HEK293 (cell line): ENCODE results near the gene GAL3ST3.

Experiments
- CTCF ChIA-PET: fragments of 350-600 bp; formaldehyde crosslinking; extraction: SDS; loops from one replicate; lab custom pipeline; 2021; ENCODE audit warnings: antibody characterized with exemption; lab: Yijun Ruan, JAX
- POLR2A ChIA-PET: fragments of 300-600 bp; formaldehyde crosslinking; extraction: SDS; loops from one replicate; lab custom pipeline; 2020; ENCODE audit warnings: antibody characterized with exemption, inconsistent platforms; lab: Yijun Ruan, JAX
- H3K27ac ChIP-seq: fragments of 200-500 bp; sonication (Bioruptor generic); 2 replicates; pipeline ENCODE4 v1.5.1; 2014; ENCODE audit warnings: low read depth, low read length, control low read depth, inconsistent platforms; ENCODE audit errors: extremely low read depth
- H3K36me3 ChIP-seq, 2 experiments: fragments of 200-500 bp in 1 of 2; sonication (Bioruptor generic) in 1 of 2; 1 replicate in 1 of 2; 2 replicates in 1 of 2; pipeline ENCODE4 v1.5.1; 2014 to 2017; ENCODE audit warnings: inconsistent platforms in 2 of 2, low read length in 2 of 2; ENCODE audit not compliant: control insufficient read depth in 2 of 2, insufficient read depth in 1 of 2
- H3K4me1 ChIP-seq: fragments of 200-500 bp; sonication (Bioruptor generic); 2 replicates; pipeline ENCODE4 v1.5.1; 2014; ENCODE audit warnings: mild to moderate bottlenecking, low read length, inconsistent platforms; ENCODE audit not compliant: control insufficient read depth, insufficient read depth
- H3K4me3 ChIP-seq: 2 replicates; pipeline ENCODE4 v1.5.1; 2011; ENCODE audit warnings: low read depth, mild to moderate bottlenecking, control low read depth, low read length, moderate library complexity
- H3K9me3 ChIP-seq: fragments of 200-500 bp; sonication (Bioruptor generic); 2 replicates; pipeline ENCODE4 v1.5.1; 2014; ENCODE audit warnings: low read depth, low read length, inconsistent platforms; ENCODE audit not compliant: control insufficient read depth, insufficient read depth
- GLIS1 ChIP-seq: fragments of 450-650 bp; formaldehyde crosslinking; IDR thresholded peaks from 2 replicates; pipeline ENCODE4 v1.5.1; 2016; ENCODE audit warnings: missing biosample characterization, missing genetic modification characterization
- KLF7 ChIP-seq: fragments of 450-650 bp; formaldehyde crosslinking; IDR thresholded peaks from 2 replicates; pipeline ENCODE4 v1.5.1; 2016; ENCODE audit warnings: missing biosample characterization, missing genetic modification characterization, borderline replicate concordance
- KLF8 ChIP-seq: fragments of 450-650 bp; formaldehyde crosslinking; IDR thresholded peaks from 2 replicates; pipeline ENCODE4 v1.5.1; 2016; ENCODE audit warnings: missing biosample characterization, missing genetic modification characterization
- PBX3 ChIP-seq: sonication (generic); formaldehyde crosslinking; IDR thresholded peaks from 2 replicates; pipeline ENCODE4 v1.8.1; 2022; ENCODE audit warnings: mild to moderate bottlenecking, moderate library complexity, missing genetic modification reagents
- SCRT2 ChIP-seq: fragments of 450-650 bp; formaldehyde crosslinking; IDR thresholded peaks from 2 replicates; pipeline ENCODE4 v1.5.1; 2016; ENCODE audit warnings: missing biosample characterization, missing genetic modification characterization
- SP3 ChIP-seq: fragments of 450-650 bp; formaldehyde crosslinking; IDR thresholded peaks from 2 replicates; pipeline ENCODE4 v1.5.1; 2016; ENCODE audit warnings: missing biosample characterization, missing genetic modification characterization
- ZBTB20 ChIP-seq: fragments of 450-650 bp; formaldehyde crosslinking; IDR thresholded peaks from 2 replicates; pipeline ENCODE4 v1.5.1; 2016; ENCODE audit warnings: missing biosample characterization, missing genetic modification characterization
- ZNF132 ChIP-seq: fragments of 450-650 bp; formaldehyde crosslinking; IDR thresholded peaks from 2 replicates; pipeline ENCODE4 v1.5.1; 2017; ENCODE audit warnings: missing biosample characterization, missing genetic modification characterization, borderline replicate concordance
- ZNF16 ChIP-seq: fragments of 450-650 bp; formaldehyde crosslinking; IDR thresholded peaks from 2 replicates; pipeline ENCODE4 v1.5.1; 2016; ENCODE audit warnings: low read depth, missing biosample characterization, missing genetic modification characterization
- ZNF2 ChIP-seq: fragments of 450-650 bp; formaldehyde crosslinking; IDR thresholded peaks from 2 replicates; pipeline ENCODE4 v1.5.1; 2016; ENCODE audit warnings: missing biosample characterization, missing genetic modification characterization
- ZNF211 ChIP-seq: fragments of 450-650 bp; formaldehyde crosslinking; IDR thresholded peaks from 2 replicates; pipeline ENCODE4 v1.5.1; 2016; ENCODE audit warnings: low read depth, missing biosample characterization, missing genetic modification characterization
- ZNF26 ChIP-seq: fragments of 450-650 bp; formaldehyde crosslinking; IDR thresholded peaks from 2 replicates; pipeline ENCODE4 v1.5.1; 2016; ENCODE audit warnings: missing biosample characterization, missing genetic modification characterization
- ZNF311 ChIP-seq: fragments of 450-650 bp; formaldehyde crosslinking; IDR thresholded peaks from 2 replicates; pipeline ENCODE4 v1.5.1; 2017; ENCODE audit warnings: missing biosample characterization, missing genetic modification characterization, borderline replicate concordance
- ZNF449 ChIP-seq: fragments of 450-650 bp; formaldehyde crosslinking; IDR thresholded peaks from 2 replicates; pipeline ENCODE4 v1.5.1; 2017; ENCODE audit warnings: missing biosample characterization, mild to moderate bottlenecking, missing genetic modification characterization, moderate library complexity
- ZNF501 ChIP-seq: fragments of 450-650 bp; formaldehyde crosslinking; IDR thresholded peaks from 2 replicates; pipeline ENCODE4 v1.5.1; 2016; ENCODE audit warnings: missing biosample characterization, missing genetic modification characterization
- ZNF514 ChIP-seq: fragments of 450-650 bp; formaldehyde crosslinking; IDR thresholded peaks from 2 replicates; pipeline ENCODE4 v1.5.1; 2016; ENCODE audit warnings: missing biosample characterization, missing genetic modification characterization
- ZNF548 ChIP-seq: fragments of 450-650 bp; formaldehyde crosslinking; IDR thresholded peaks from 2 replicates; pipeline ENCODE4 v1.5.1; 2016; ENCODE audit warnings: missing biosample characterization, missing genetic modification characterization
- ZNF639 ChIP-seq: fragments of 450-650 bp; formaldehyde crosslinking; IDR thresholded peaks from 2 replicates; pipeline ENCODE4 v1.5.1; 2016; ENCODE audit warnings: missing biosample characterization, missing genetic modification characterization
- ZNF645 ChIP-seq: fragments of 450-650 bp; formaldehyde crosslinking; IDR thresholded peaks from 2 replicates; pipeline ENCODE4; 2016; ENCODE audit warnings: missing biosample characterization, missing genetic modification characterization
- ZNF664 ChIP-seq: fragments of 450-650 bp; formaldehyde crosslinking; IDR thresholded peaks from 2 replicates; pipeline ENCODE4 v1.5.1; 2016; ENCODE audit warnings: missing biosample characterization, missing genetic modification characterization
- ZNF707 ChIP-seq: fragments of 450-650 bp; formaldehyde crosslinking; IDR thresholded peaks from 2 replicates; pipeline ENCODE4 v1.5.1; 2016; ENCODE audit warnings: missing biosample characterization, missing genetic modification characterization
- ZSCAN30 ChIP-seq: fragments of 450-650 bp; IDR thresholded peaks from 2 replicates; pipeline ENCODE4 v1.5.1; 2018; ENCODE audit warnings: missing biosample characterization, mild to moderate bottlenecking, missing genetic modification characterization, moderate library complexity
- TF ChIP-seq, protein P1 (sequence below): IDR thresholded peaks from 2 replicates; pipeline ENCODE4 v1.6.1; 2011; ENCODE audit warnings: mild to moderate bottlenecking, low read depth, low read length, borderline replicate concordance

Gene GAL3ST3

DNA sequence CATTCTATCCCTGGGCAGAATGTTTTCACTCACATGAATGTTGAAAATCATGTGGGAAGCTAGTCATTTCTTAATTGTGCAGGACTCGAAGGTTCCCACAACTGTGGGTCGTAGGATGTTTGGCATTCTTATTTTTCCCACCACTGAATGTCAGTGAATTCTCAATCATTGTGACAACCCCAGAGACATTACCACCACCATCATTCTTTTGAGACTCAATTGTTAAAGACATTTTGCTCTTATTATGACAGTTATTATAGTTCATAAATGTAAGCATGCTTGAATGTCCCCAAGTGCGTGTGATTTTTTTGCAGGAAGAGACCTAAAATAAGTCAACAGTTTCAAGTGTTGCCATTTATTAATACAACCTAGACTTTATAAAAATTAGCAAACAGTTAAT lies 40.1 kb upstream of the GAL3ST3 start:
- Histone ChIP-seq H3K36me3 (no peaks in the 10 kb centered on the region), H3K27ac (no peak overlapping the region)
- TF ChIP-seq ZNF211 (tag by site-specific recombination): no peak
- no peak for TF ChIP-seq ZNF449 (tag by site-specific recombination)
- no peak for TF ChIP-seq ZNF501 (tag by site-specific recombination)
- no peak for TF ChIP-seq ZNF311
- no peak for TF ChIP-seq ZNF664 (tag by site-specific recombination)
- no peak for TF ChIP-seq ZBTB20 (tag by site-specific recombination)
- no peak for TF ChIP-seq ZNF707 (tag by site-specific recombination)
- TF ChIP-seq SP3 (tag by site-specific recombination): no peak
- TF ChIP-seq, all 188 proteins: peak for 0
- H3K4me1 ChIP-seq: peaks cover 11% of the 10 kb centered on the region
- no peaks in the 10 kb centered on the region for H3K9me3 ChIP-seq
- POLR2A ChIA-PET: no interaction called here
- no peak overlapping the region for H3K4me3 ChIP-seq
- CTCF ChIA-PET: interaction anchor here (0.6 kb wide), 2 partner anchors 445 to 476 kb away, joined by 3 to 4 read pairs; no protein-coding TSS in a partner anchor

DNA sequence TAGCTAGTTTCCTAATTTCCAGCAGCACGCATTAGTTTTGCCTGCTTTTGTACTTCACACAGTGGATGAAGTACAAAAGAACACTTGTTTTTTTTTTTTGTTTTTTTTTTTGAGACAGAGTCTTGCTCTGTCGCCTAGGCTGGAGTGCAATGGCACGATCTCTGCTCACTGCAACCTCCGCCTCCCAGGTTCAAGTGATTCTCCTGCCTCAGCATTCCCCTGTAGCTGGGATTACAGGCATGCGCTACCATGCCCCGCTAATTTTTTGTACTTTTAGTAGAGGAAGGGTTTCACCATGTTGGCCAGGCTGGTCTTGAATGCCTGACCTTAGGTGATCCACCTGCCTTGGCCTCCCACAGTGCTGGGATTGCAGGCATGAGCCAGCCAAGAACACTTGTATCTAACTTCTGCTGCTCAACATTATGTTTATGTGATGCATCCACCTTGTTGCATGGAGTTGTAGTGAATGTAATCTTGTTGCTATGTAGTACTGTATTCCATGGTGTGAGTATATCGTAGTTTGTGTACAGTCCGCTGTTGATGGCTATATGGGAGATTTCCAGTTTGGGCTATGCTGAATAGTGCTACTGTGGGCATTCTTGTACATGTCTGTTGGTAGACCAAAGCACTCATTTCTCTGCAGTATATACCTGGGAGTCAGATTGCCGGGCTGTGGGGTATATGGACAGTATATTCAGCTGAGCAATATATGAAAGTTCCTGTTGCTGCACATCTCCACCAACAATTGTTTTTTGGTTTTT lies 38.4 kb upstream of the GAL3ST3 start:
- CTCF ChIA-PET: interaction anchor here (0.6 to 1.1 kb wide), 4 partner anchors 19 to 1783 kb away, joined by 3 to 5 read pairs (median 4); no protein-coding TSS in a partner anchor
- Histone ChIP-seq H3K4me1 (peaks cover 18% of the 10 kb centered on the region), H3K9me3 (no peaks in the 10 kb centered on the region), H3K27ac (no peak overlapping the region), H3K36me3 (no peaks in the 10 kb centered on the region), H3K4me3 (no peak overlapping the region)
- TF ChIP-seq, protein P1, sequence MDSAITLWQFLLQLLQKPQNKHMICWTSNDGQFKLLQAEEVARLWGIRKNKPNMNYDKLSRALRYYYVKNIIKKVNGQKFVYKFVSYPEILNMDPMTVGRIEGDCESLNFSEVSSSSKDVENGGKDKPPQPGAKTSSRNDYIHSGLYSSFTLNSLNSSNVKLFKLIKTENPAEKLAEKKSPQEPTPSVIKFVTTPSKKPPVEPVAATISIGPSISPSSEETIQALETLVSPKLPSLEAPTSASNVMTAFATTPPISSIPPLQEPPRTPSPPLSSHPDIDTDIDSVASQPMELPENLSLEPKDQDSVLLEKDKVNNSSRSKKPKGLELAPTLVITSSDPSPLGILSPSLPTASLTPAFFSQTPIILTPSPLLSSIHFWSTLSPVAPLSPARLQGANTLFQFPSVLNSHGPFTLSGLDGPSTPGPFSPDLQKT: no peak
- no peak for TF ChIP-seq ZNF548 (tag by site-specific recombination)
- TF ChIP-seq PBX3 (CRISPR knock-in tag): no peak
- TF ChIP-seq ZNF645: no peak
- TF ChIP-seq ZNF514 (tag by site-specific recombination): no peak
- peak; percentile 26; the same call in 1 of the 2 replicates for TF ChIP-seq GLIS1 (tag by site-specific recombination)
- no peak for TF ChIP-seq ZNF132
- TF ChIP-seq ZNF26: no peak
- TF ChIP-seq ZNF2 (tag by site-specific recombination): no peak
- no peak for TF ChIP-seq ZNF639 (tag by site-specific recombination)
- TF ChIP-seq KLF8: no peak
- peak; percentile 40; the same call in 1 of the 2 replicates for TF ChIP-seq SCRT2 (tag by site-specific recombination)
- TF ChIP-seq KLF7 (tag by site-specific recombination): no peak
- no peak for TF ChIP-seq ZNF16 (tag by site-specific recombination)
- TF ChIP-seq ZNF449 (tag by site-specific recombination): no peak
- TF ChIP-seq ZSCAN30: no peak
- POLR2A ChIA-PET: interaction anchor here (0.7 kb wide), 1 partner anchor 13 kb away, joined by 4 read pairs; no protein-coding TSS in a partner anchor
